Bronchial epithelial cell (primary cell): ENCODE data around the gene SNX18. TPM values are rescaled to one million over a fixed set of nuclear protein-coding genes. Genes with fewer than 3 reads are reported as not detected.

Source experiments
- DNase-seq: peaks from one replicate; pipeline ENCODE4 v3.0.0-alpha.2; 2010; ENCODE audit warnings: low read depth
- FAIRE-seq: peaks from 2 replicates; lab custom pipeline; 2011; peaks lifted over from hg19 to GRCh38; lab: Jason Lieb, UNC
- H3K27me3 ChIP-seq: 2 replicates; pipeline ENCODE4 v1.5.1; 2011; ENCODE audit warnings: low read length; ENCODE audit not compliant: control insufficient read depth, insufficient read depth
- H3K36me3 ChIP-seq: 2 replicates; pipeline ENCODE4 v1.5.1; 2011; ENCODE audit warnings: low read length; ENCODE audit not compliant: control insufficient read depth, insufficient read depth
- H3K4me3 ChIP-seq: 2 replicates; pipeline ENCODE4 v1.5.1; 2011; ENCODE audit warnings: mild to moderate bottlenecking, low read depth, low read length, control low read depth
- CTCF ChIP-seq: IDR thresholded peaks from 2 replicates; pipeline ENCODE4 v1.5.1; 2011; ENCODE audit warnings: mild to moderate bottlenecking, moderate library complexity, low read length, control low read depth, inconsistent platforms; ENCODE audit not compliant: insufficient read depth, severe bottlenecking
- total RNA-seq: library from RNA; depleted of rRNA; stranded (reverse); fragments of >200 nt; gene quantifications from 2 replicates; pipeline ENCODE4 v1.2.1, GENCODE V29; 2014

The SNX18 gene
- total RNA-seq, 1 donor from 2014 or later, result 25.8 TPM

- Histone ChIP-seq H3K4me3 (no peak overlapping the region), H3K36me3 (no peaks in the 10 kb centered on the region), H3K27me3 (no peaks in the 10 kb centered on the region)
- no peak for FAIRE-seq
- no peak for TF ChIP-seq CTCF
- no peak for DNase-seq
These were observed 63.6 kb downstream of the SNX18 start for GRCh38 chr5:54580997-54581811.

GRCh38 chr5:54581831-54582548, 64.4 kb downstream of the SNX18 start:
- FAIRE-seq (no peak), DNase-seq (no peak)
- Histone ChIP-seq H3K36me3 (no peaks in the 10 kb centered on the region), H3K4me3 (no peak overlapping the region), H3K27me3 (no peaks in the 10 kb centered on the region)
- no peak for TF ChIP-seq CTCF

- no peaks in the 10 kb centered on the region for H3K36me3 ChIP-seq
- H3K4me3 ChIP-seq, result no peak overlapping the region
- FAIRE-seq, result no peak
- no peaks in the 10 kb centered on the region for H3K27me3 ChIP-seq
- no peak for DNase-seq
- TF ChIP-seq CTCF, result no peak
These were observed 68.8 kb downstream of the SNX18 start for GRCh38 chr5:54586336-54586735.

DNA sequence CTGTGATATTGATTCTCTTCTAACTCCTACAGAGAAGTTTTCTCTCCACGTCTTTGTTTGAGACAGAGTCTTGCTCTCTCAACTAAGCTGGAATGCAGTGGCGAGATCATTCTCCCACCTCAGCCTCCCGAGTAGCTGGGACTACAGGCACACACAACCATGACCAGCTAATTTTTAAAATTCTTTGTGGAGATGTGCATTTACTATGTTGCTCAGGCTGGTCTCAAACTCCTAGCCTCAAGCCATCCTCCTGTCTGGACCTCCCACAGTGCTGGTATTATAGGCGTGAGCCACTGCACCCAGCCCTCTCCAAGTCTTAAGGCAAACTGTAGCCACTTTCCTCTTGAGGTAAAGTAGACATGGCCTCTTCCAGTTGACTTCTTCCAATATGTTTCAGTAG, 72.2 kb downstream of the SNX18 start:
- Histone ChIP-seq H3K36me3 (no peaks in the 10 kb centered on the region), H3K4me3 (no peak overlapping the region), H3K27me3 (no peaks in the 10 kb centered on the region)
- FAIRE-seq (no peak), DNase-seq (no peak)
- TF ChIP-seq CTCF, result no peak

- DNase-seq (no peak), FAIRE-seq (no peak)
- no peak overlapping the region for H3K4me3 ChIP-seq
- no peaks in the 10 kb centered on the region for H3K27me3 ChIP-seq
- no peak for TF ChIP-seq CTCF
- H3K36me3 ChIP-seq, result no peaks in the 10 kb centered on the region
These were observed 73.3 kb downstream of the SNX18 start for GRCh38 chr5:54590824-54591223.
